ENCODE measurements around the gene GID8. TPM values are rescaled to one million over a fixed set of nuclear protein-coding genes. Genes with fewer than 3 reads are reported as not detected.

GID8 gene
- total and polyA plus RNA-seq, 2 of the 13 experiments (the other 11 are each of a cell fraction or from before 2014, with no cell fraction given) = 39.6 to 59.8 TPM

DNA sequence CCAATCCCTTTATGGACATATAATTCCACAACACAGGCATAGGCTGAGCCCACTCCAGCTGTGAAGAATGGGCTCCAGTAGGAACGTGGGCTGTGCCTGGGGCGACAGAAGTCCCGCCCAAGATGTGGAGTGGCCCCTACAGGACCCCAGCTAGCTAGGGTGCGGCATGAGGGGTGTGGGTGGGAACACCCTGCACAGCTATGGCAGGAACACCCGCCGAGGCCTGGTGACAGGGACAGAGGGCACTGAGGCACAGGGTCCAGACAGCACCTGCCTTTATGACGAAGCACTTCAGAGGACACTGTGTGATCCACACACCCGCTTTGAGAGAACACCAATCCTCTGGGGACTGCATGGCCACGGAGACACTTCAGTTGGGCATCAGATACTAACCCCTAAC is 48.1 kb upstream of the GID8 start:
- DNase-seq (ENCODE audit: low spot score) = no peak
- H3K36me3 ChIP-seq (replicated peaks in 1 of 2; ENCODE audit: control insufficient read depth in 1 of 2, insufficient read depth in 2 of 2, low read length in 2 of 2) = peaks cover 49 to 79% of the 10 kb centered on the region in 2 experiments

DNA sequence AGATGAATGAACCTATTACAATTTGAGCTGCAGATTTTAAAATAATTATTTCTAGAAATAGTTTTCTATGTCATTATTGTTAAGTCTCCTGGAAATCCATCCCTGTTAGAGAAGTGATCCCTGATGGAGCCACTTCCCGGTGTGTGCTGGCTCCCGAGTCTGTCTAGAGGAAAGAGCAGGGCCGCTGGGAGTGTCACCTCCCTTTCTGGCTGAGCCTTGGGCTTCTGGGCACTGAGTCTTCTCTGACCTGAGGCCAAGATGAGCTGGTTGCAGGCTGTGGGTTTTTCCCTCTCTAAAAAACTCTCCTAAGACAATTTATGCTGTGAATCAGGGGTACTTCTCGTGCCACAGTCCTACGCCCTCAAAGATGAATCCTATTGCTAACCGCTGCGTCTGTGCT is 47.5 kb upstream of the GID8 start:
- Histone ChIP-seq H2AFZ (ENCODE audit: low read length) (no peak overlapping the region), H3K27ac (ENCODE audit: extremely low read length, insufficient read depth, low read length) (no peak overlapping the region), H3K4me2 (ENCODE audit: low read depth, low read length) (no peak overlapping the region), H3K9ac (ENCODE audit: insufficient read depth, low read depth, low read length) (no peak overlapping the region), H3K79me2 (ENCODE audit: insufficient read depth, low read length) (no peaks in the 10 kb centered on the region), H3K4me1 (ENCODE audit: insufficient read depth, low read length) (peaks cover 15% of the 10 kb centered on the region), H3K36me3 (replicated peaks in 1 of 2; ENCODE audit: control insufficient read depth in 1 of 2, insufficient read depth in 2 of 2, low read length in 2 of 2) (peaks cover 52 to 84% of the 10 kb centered on the region in 2 experiments), H4K20me1 (ENCODE audit: insufficient read depth, low read length) (no peaks in the 10 kb centered on the region), H3K4me3 (replicated peaks in 1 of 3; ENCODE audit: insufficient read depth in 1 of 3, low read depth in 2 of 3, low read length in 3 of 3) (no peak overlapping the region), H3K9me3 (ENCODE audit: low read length) (no peaks in the 10 kb centered on the region), H3K27me3 (ENCODE audit: control insufficient read depth in 1 of 2, insufficient read depth in 2 of 2, low read length in 2 of 2) (no peaks in the 10 kb centered on the region)
- FAIRE-seq = no peak
- ChIA-PET POLR2A (interaction anchor here (1.2 kb wide), 1 partner anchor 47 kb away, joined by 4 read pairs; the partner anchor contains the start of gene GID8), CTCF (ENCODE audit: low intra/inter-chr PET ratio, low total read pairs) (no interaction called here)
- ATAC-seq = no peak
- DNase-seq (ENCODE audit: low spot score) = no peak
- no TSS peak for BruUV-seq (replicated peaks)
- TF ChIP-seq ZNF501 (CRISPR knock-in tag; IDR thresholded peaks at IDR 0.05) = 0 out of 2 replicates have a peak, but pooled peaks have one; percentile 22
- TF ChIP-seq, protein P1, sequence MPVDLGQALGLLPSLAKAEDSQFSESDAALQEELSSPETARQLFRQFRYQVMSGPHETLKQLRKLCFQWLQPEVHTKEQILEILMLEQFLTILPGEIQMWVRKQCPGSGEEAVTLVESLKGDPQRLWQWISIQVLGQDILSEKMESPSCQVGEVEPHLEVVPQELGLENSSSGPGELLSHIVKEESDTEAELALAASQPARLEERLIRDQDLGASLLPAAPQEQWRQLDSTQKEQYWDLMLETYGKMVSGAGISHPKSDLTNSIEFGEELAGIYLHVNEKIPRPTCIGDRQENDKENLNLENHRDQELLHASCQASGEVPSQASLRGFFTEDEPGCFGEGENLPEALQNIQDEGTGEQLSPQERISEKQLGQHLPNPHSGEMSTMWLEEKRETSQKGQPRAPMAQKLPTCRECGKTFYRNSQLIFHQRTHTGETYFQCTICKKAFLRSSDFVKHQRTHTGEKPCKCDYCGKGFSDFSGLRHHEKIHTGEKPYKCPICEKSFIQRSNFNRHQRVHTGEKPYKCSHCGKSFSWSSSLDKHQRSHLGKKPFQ (CRISPR knock-in tag; IDR thresholded peaks at IDR 0.05; ENCODE audit: insufficient replicate concordance) = no peak
- in situ Hi-C loops (cut with HindIII; ENCODE audit: extremely low pct_ligation_motif_present, low pct_unique_long_range_greater_than_20kb) = no loop called here
- 98% methylated on average over 7 of the region's 7 CpGs for WGBS (ENCODE audit: low lambda C conversion rate)
- intact Hi-C loops (cut with micrococcal nuclease; ENCODE audit: unreplicated experiment) = no loop called here

More for the DNA sequence above, 48.1 kb upstream of the GID8 start:
- Histone ChIP-seq H3K27ac (ENCODE audit: extremely low read length, insufficient read depth, low read length) (no peak overlapping the region), H3K4me3 (replicated peaks in 1 of 3; ENCODE audit: insufficient read depth in 1 of 3, low read depth in 2 of 3, low read length in 3 of 3) (no peak overlapping the region), H3K9ac (ENCODE audit: insufficient read depth, low read depth, low read length) (no peak overlapping the region), H3K27me3 (ENCODE audit: control insufficient read depth in 1 of 2, insufficient read depth in 2 of 2, low read length in 2 of 2) (no peaks in the 10 kb centered on the region), H3K79me2 (ENCODE audit: insufficient read depth, low read length) (no peaks in the 10 kb centered on the region), H2AFZ (ENCODE audit: low read length) (no peak overlapping the region), H3K4me1 (ENCODE audit: insufficient read depth, low read length) (peaks cover 15% of the 10 kb centered on the region), H3K4me2 (ENCODE audit: low read depth, low read length) (no peak overlapping the region), H3K9me3 (ENCODE audit: low read length) (no peaks in the 10 kb centered on the region), H4K20me1 (ENCODE audit: insufficient read depth, low read length) (no peaks in the 10 kb centered on the region)
- in situ Hi-C loops (cut with HindIII; ENCODE audit: extremely low pct_ligation_motif_present, low pct_unique_long_range_greater_than_20kb) = no loop called here
- POLR2A ChIA-PET = interaction anchor here (1.2 kb wide), 1 partner anchor 48 kb away, joined by 4 read pairs; the partner anchor contains the start of gene GID8
- 96% methylated on average over 9 of the region's 9 CpGs for WGBS (ENCODE audit: low lambda C conversion rate)
- CTCF ChIA-PET (ENCODE audit: low intra/inter-chr PET ratio, low total read pairs) = no interaction called here
- FAIRE-seq (no peak), ATAC-seq (no peak)
- TF ChIP-seq, protein P2, sequence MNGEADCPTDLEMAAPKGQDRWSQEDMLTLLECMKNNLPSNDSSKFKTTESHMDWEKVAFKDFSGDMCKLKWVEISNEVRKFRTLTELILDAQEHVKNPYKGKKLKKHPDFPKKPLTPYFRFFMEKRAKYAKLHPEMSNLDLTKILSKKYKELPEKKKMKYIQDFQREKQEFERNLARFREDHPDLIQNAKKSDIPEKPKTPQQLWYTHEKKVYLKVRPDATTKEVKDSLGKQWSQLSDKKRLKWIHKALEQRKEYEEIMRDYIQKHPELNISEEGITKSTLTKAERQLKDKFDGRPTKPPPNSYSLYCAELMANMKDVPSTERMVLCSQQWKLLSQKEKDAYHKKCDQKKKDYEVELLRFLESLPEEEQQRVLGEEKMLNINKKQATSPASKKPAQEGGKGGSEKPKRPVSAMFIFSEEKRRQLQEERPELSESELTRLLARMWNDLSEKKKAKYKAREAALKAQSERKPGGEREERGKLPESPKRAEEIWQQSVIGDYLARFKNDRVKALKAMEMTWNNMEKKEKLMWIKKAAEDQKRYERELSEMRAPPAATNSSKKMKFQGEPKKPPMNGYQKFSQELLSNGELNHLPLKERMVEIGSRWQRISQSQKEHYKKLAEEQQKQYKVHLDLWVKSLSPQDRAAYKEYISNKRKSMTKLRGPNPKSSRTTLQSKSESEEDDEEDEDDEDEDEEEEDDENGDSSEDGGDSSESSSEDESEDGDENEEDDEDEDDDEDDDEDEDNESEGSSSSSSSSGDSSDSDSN (CRISPR knock-in tag; IDR thresholded peaks at IDR 0.05) = no peak
- TF ChIP-seq ZNF451 (CRISPR knock-in tag; IDR thresholded peaks at IDR 0.05) (no peak), NCOR1 (IDR thresholded peaks at IDR 0.05; ENCODE audit: borderline replicate concordance, low read length) (no peak), ZNF850 (CRISPR knock-in tag; conservative IDR thresholded peaks at IDR 0.05) (no peak)
- intact Hi-C loops (cut with micrococcal nuclease; ENCODE audit: unreplicated experiment) = no loop called here
- BruUV-seq (replicated peaks) = no TSS peak
